ENCODE measurements around the gene CNTNAP5.

The CNTNAP5 gene

DNA sequence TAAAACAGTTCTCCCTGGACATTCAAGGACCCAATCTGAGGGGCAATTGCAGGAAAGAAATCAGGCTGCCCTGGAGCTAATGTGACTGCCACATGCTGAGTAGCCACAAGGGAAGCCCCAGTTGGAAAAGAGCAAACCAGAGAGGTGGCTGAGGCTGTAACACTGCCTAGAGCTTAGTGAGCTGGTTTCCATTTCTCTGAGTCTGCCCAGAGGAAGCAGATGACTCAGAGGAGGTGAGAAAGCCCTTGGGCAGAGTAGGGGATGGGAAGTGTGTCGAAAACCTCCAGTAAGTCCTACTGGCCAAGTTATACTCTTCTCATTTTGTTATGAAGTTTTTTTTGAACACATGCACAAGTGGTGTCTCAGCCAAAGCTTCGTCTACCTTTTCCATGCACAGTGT lies 753.0 kb downstream of the CNTNAP5 start:
- DNase-seq, result no peak
- no CpG with 5 or more reads among the region's 2 CpGs for WGBS (ENCODE audit: extremely low coverage, insufficient coverage, insufficient read length)

DNA sequence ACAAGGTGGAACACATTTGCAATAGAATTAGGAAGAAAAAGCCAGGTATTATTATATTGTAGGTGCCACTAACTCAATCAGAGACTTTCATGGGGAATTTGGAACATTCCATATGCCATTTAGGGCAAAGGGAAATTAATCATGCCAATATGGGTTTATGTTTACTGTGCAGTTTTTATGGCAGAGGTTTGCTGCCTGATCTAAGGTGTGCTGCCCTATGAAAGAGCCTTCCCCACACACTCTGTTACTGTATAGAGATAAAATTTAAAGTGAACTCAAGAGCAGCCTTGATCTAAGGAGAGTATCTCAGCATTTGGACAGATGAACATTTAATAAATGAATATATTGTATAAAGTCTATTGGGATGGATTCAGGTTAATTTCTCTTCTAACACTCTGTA lies 771.6 kb downstream of the CNTNAP5 start:
- no peak overlapping the region for H4K91ac ChIP-seq (ENCODE audit: low read depth, low read length)
- no peak overlapping the region for H4K8ac ChIP-seq (ENCODE audit: low read depth, low read length)
- no peak for DNase-seq

More for the DNA sequence above, 753.0 kb downstream of the CNTNAP5 start:
- Histone ChIP-seq H3K79me2 (ENCODE audit: control insufficient read depth, insufficient read depth, low read length, poor library complexity) (no peaks in the 10 kb centered on the region), H2AFZ (ENCODE audit: insufficient read depth, low read length, poor library complexity) (no peak overlapping the region), H2BK5ac (ENCODE audit: low read depth, low read length, poor library complexity) (no peak overlapping the region), H2BK12ac (ENCODE audit: low read length) (no peak overlapping the region), H4K91ac (ENCODE audit: low read depth, low read length) (no peak overlapping the region), H3K23ac (ENCODE audit: low read length) (no peak overlapping the region), H3K9me3 (ENCODE audit: insufficient read depth, low read depth, low read length) (no peaks in the 10 kb centered on the region), H3K14ac (ENCODE audit: low read length) (no peak overlapping the region), H3K18ac (ENCODE audit: low read length) (no peak overlapping the region), H3K4me2 (ENCODE audit: low read length) (no peak overlapping the region), H3K36me3 (ENCODE audit: control insufficient read depth in 1 of 2, insufficient read depth in 2 of 2, low read length in 2 of 2) (no peaks in the 10 kb centered on the region), H2BK120ac (ENCODE audit: insufficient read depth, low read length, poor library complexity) (no peak overlapping the region), H3K4me1 (ENCODE audit: control insufficient read depth in 1 of 2, insufficient read depth in 2 of 2, low read length in 2 of 2) (peaks cover 0 to 2% of the 10 kb centered on the region in 2 experiments), H3K27me3 (ENCODE audit: insufficient read depth, low read length) (no peaks in the 10 kb centered on the region), H2AK5ac (ENCODE audit: low read length) (no peak overlapping the region), H4K12ac (ENCODE audit: low read depth, low read length) (no peak overlapping the region), H3K79me1 (ENCODE audit: low read length) (no peaks in the 10 kb centered on the region), H3K4me3 (ENCODE audit: low read depth, low read length) (no peak overlapping the region), H3K4ac (ENCODE audit: low read depth, low read length) (no peak overlapping the region), H3K9ac (ENCODE audit: low read length) (no peak overlapping the region), H3K27ac (ENCODE audit: low read depth, low read length) (no peak overlapping the region), H4K8ac (ENCODE audit: low read depth, low read length) (no peak overlapping the region)

DNA sequence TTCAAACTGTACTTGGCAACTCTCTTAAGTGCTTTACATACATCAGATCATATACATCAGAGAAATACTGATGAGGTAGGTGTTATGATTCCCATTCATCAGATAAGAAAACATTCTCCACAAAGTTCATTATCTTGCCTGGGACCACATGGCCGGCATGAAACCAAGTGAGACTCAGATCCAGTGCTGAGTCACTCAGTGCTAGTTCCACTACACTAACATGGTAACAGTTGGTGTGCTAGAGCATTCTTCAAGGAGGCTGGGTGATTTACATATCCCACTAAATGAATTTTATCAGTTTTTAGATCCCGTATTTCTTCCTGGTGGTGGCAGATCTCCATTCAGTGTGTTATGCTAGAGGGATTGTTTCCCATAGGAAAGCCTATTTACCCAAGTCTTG lies 772.0 kb downstream of the CNTNAP5 start:
- no peak overlapping the region for H3K9ac ChIP-seq (ENCODE audit: low read length)
- H4K91ac ChIP-seq (ENCODE audit: low read depth, low read length), result no peak overlapping the region
- no peak overlapping the region for H3K23ac ChIP-seq (ENCODE audit: low read length)
- no peak overlapping the region for H3K14ac ChIP-seq (ENCODE audit: low read length)
- no peak overlapping the region for H4K8ac ChIP-seq (ENCODE audit: low read depth, low read length)
- H3K36me3 ChIP-seq (ENCODE audit: control insufficient read depth in 1 of 2, insufficient read depth in 2 of 2, low read length in 2 of 2), result no peaks in the 10 kb centered on the region
- no peak overlapping the region for H3K18ac ChIP-seq (ENCODE audit: low read length)
- H3K9me3 ChIP-seq (ENCODE audit: insufficient read depth, low read depth, low read length), result no peaks in the 10 kb centered on the region
- no peak overlapping the region for H2AK5ac ChIP-seq (ENCODE audit: low read length)
- H2BK5ac ChIP-seq (ENCODE audit: low read depth, low read length, poor library complexity), result no peak overlapping the region
- no CpG with 5 or more reads among the region's 2 CpGs for WGBS (ENCODE audit: extremely low coverage, insufficient coverage, insufficient read length)
- H3K4ac ChIP-seq (ENCODE audit: low read depth, low read length), result no peak overlapping the region
- no peak overlapping the region for H3K27ac ChIP-seq (ENCODE audit: low read depth, low read length)
- no peaks in the 10 kb centered on the region for H3K27me3 ChIP-seq (ENCODE audit: insufficient read depth, low read length)
- no peak overlapping the region for H3K4me2 ChIP-seq (ENCODE audit: low read length)
- no peak overlapping the region for H2AFZ ChIP-seq (ENCODE audit: insufficient read depth, low read length, poor library complexity)
- no peaks in the 10 kb centered on the region for H3K79me1 ChIP-seq (ENCODE audit: low read length)
- H3K4me1 ChIP-seq (ENCODE audit: control insufficient read depth in 1 of 2, insufficient read depth in 2 of 2, low read length in 2 of 2), result no peaks in the 10 kb centered on the region
- no peak overlapping the region for H2BK12ac ChIP-seq (ENCODE audit: low read length)
- H3K4me3 ChIP-seq (ENCODE audit: low read depth, low read length), result no peak overlapping the region
- H3K79me2 ChIP-seq (ENCODE audit: control insufficient read depth, insufficient read depth, low read length, poor library complexity), result no peaks in the 10 kb centered on the region
- peak in 1 of 2 donors; percentile 6 for DNase-seq
- no peak overlapping the region for H2BK120ac ChIP-seq (ENCODE audit: insufficient read depth, low read length, poor library complexity)
- no peak overlapping the region for H4K12ac ChIP-seq (ENCODE audit: low read depth, low read length)

More for the DNA sequence above, 771.6 kb downstream of the CNTNAP5 start:
- Histone ChIP-seq H3K4me2 (ENCODE audit: low read length) (no peak overlapping the region), H3K79me1 (ENCODE audit: low read length) (no peaks in the 10 kb centered on the region), H2BK12ac (ENCODE audit: low read length) (no peak overlapping the region), H3K4me1 (ENCODE audit: control insufficient read depth in 1 of 2, insufficient read depth in 2 of 2, low read length in 2 of 2) (no peaks in the 10 kb centered on the region), H3K18ac (ENCODE audit: low read length) (no peak overlapping the region), H3K9ac (ENCODE audit: low read length) (no peak overlapping the region), H2AFZ (ENCODE audit: insufficient read depth, low read length, poor library complexity) (no peak overlapping the region), H3K23ac (ENCODE audit: low read length) (no peak overlapping the region), H3K9me3 (ENCODE audit: insufficient read depth, low read depth, low read length) (no peaks in the 10 kb centered on the region), H2BK5ac (ENCODE audit: low read depth, low read length, poor library complexity) (no peak overlapping the region), H3K36me3 (ENCODE audit: control insufficient read depth in 1 of 2, insufficient read depth in 2 of 2, low read length in 2 of 2) (no peaks in the 10 kb centered on the region), H2BK120ac (ENCODE audit: insufficient read depth, low read length, poor library complexity) (no peak overlapping the region), H4K12ac (ENCODE audit: low read depth, low read length) (no peak overlapping the region), H3K4ac (ENCODE audit: low read depth, low read length) (no peak overlapping the region), H3K27ac (ENCODE audit: low read depth, low read length) (no peak overlapping the region), H3K4me3 (ENCODE audit: low read depth, low read length) (no peak overlapping the region), H3K27me3 (ENCODE audit: insufficient read depth, low read length) (no peaks in the 10 kb centered on the region), H3K79me2 (ENCODE audit: control insufficient read depth, insufficient read depth, low read length, poor library complexity) (no peaks in the 10 kb centered on the region), H3K14ac (ENCODE audit: low read length) (no peak overlapping the region), H2AK5ac (ENCODE audit: low read length) (no peak overlapping the region)

DNA sequence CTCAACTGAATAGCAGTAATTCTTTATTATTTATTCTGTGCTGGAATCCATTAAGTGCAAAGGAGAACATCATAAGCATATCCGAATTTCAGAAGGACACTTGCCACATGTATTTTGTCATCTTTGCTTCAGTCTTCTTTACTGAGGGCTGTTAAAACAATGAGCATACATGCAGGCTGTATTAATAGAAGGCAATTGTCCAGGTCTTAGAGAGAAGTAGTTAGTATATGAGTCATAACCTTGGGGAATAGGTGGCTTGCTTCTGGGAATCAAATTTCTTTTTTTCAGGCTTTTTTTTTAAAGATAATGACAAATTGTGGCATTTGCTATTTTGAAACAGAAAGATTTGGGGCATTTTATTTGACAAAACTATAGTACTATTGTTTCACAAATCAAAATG lies 773.5 kb downstream of the CNTNAP5 start:
- no CpG with 5 or more reads among the region's 1 CpG for WGBS (ENCODE audit: extremely low coverage, insufficient coverage, insufficient read length)
- H3K9me3 ChIP-seq (ENCODE audit: insufficient read depth, low read depth, low read length), result no peaks in the 10 kb centered on the region
- H3K18ac ChIP-seq (ENCODE audit: low read length), result no peak overlapping the region
- H3K23ac ChIP-seq (ENCODE audit: low read length), result no peak overlapping the region
- no peaks in the 10 kb centered on the region for H3K36me3 ChIP-seq (ENCODE audit: control insufficient read depth in 1 of 2, insufficient read depth in 2 of 2, low read length in 2 of 2)
- no peak overlapping the region for H3K4me2 ChIP-seq (ENCODE audit: low read length)
- DNase-seq, result no peak
- H2BK120ac ChIP-seq (ENCODE audit: insufficient read depth, low read length, poor library complexity), result no peak overlapping the region
- no peaks in the 10 kb centered on the region for H3K4me1 ChIP-seq (ENCODE audit: control insufficient read depth in 1 of 2, insufficient read depth in 2 of 2, low read length in 2 of 2)
- no peak overlapping the region for H3K4ac ChIP-seq (ENCODE audit: low read depth, low read length)
- H4K12ac ChIP-seq (ENCODE audit: low read depth, low read length), result no peak overlapping the region
- no peak overlapping the region for H4K91ac ChIP-seq (ENCODE audit: low read depth, low read length)
- no peak overlapping the region for H3K14ac ChIP-seq (ENCODE audit: low read length)
- H4K8ac ChIP-seq (ENCODE audit: low read depth, low read length), result no peak overlapping the region
- H3K27me3 ChIP-seq (ENCODE audit: insufficient read depth, low read length), result no peaks in the 10 kb centered on the region
- H2BK12ac ChIP-seq (ENCODE audit: low read length), result no peak overlapping the region
- no peaks in the 10 kb centered on the region for H3K79me1 ChIP-seq (ENCODE audit: low read length)
- H3K79me2 ChIP-seq (ENCODE audit: control insufficient read depth, insufficient read depth, low read length, poor library complexity), result no peaks in the 10 kb centered on the region
- no peak overlapping the region for H2AFZ ChIP-seq (ENCODE audit: insufficient read depth, low read length, poor library complexity)
- H2AK5ac ChIP-seq (ENCODE audit: low read length), result no peak overlapping the region
- no peak overlapping the region for H2BK5ac ChIP-seq (ENCODE audit: low read depth, low read length, poor library complexity)
- no peak overlapping the region for H3K27ac ChIP-seq (ENCODE audit: low read depth, low read length)
- no peak overlapping the region for H3K4me3 ChIP-seq (ENCODE audit: low read depth, low read length)
- no peak overlapping the region for H3K9ac ChIP-seq (ENCODE audit: low read length)
